Measurements from ENCODE around the gene ZNF609.
"Not testable (repeated sequence)": the region's sequence is repeated elsewhere in the genome, so short reads cannot be mapped to it uniquely, and the experiment has no call there.

ZNF609 gene

DNA sequence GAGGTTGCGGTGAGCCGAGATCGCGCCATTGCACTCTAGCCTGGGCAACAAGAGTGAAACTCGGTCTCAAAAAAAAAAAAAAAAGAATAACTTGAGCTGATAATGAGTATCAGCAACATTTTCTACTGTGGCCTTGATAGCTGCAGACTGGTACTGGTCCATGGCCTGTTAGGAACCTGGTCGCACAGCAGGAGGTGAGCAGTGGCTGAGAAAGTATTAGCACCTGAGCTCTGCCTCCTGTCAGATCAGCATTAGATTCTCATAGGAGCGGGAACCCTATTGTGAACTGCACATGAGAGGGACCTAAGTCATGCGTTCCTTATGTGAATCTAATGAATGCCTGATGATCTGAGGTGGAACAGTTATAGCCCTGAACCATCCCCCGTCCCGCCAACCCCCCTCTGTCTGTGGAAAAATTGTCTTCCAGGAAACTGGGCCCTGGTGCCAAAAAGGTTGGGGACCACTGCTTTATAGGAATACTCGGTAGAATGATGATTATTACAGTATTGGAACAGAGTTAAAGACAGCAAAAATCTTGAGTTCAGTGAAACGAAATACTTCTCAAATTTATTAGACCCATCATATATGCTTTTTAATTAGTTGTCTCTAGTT is 126.0 kb downstream of the ZNF609 start:
- no peak for DNase-seq (ENCODE audit: low read depth in 2 of 2)

DNA sequence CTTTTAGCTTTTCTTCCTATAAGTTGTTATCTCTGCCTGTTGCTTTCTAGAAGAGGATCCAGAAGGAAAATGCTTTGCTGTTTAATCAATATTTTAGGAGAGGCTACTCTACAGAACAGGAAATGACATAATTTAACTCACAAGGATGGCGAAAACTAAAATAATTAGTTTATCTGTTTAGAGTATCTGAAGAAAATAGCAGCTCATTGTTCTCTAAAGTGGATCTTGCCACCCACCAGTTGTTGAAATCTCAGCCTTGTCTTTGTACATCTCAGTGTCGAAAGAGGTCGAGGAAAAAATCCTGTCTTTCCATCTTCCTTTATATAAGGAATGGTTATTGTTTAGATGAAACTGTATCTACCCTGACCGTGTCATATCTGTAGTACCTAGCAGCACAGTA is 126.6 kb downstream of the ZNF609 start:
- no peak for DNase-seq (ENCODE audit: low read depth in 2 of 2)

DNA sequence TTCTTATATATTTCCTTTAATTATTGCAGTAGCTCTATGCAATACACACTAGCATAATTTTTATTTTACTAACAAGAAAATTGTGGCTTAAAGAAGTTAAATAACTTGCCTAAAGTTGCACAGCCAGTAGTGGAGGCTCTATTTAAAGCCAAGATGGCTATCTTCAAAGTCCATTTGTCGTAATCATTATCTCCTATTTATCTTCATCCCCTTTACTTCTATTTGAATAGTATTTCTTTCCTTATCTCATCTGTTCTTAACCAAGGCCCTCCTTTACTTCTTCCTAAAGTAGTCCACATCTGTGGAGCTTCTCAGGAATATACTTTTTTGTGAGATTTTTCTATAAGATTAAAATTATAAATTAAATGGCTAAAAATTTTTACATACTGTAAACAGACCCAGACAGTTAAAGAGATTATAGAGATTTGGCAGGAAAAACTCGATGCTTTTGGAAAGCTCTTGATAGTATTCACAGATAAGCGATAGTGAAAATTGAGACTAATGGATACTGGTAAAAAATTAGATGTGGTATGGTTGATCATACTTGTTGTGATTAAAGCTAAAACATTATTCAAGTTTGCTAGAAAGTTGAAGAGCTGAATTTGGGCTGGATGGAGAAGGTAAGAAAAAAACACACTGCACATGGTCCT is 129.2 kb downstream of the ZNF609 start:
- no peak for DNase-seq (ENCODE audit: low read depth in 2 of 2)

DNA sequence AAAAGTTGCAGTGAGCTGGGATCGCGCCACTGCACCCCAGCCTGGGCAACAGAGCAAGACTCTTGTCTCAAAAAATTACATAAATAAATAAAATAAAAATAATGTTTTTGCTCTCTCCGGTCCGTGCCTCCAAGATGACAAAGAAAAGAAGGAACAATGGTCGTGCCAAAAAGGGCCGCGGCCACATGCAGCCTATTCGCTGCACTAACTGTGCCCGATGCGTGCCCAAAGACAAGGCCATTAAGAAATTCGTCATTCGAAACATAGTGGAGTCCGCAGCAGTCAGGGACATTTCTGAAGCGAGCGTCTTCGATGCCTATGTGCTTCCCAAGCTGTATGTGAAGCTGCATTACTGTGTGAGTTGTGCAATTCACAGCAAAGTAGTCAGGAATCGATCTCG is 132.5 kb downstream of the ZNF609 start:
- not testable (repeated sequence) for DNase-seq (ENCODE audit: low read depth in 2 of 2)

DNA sequence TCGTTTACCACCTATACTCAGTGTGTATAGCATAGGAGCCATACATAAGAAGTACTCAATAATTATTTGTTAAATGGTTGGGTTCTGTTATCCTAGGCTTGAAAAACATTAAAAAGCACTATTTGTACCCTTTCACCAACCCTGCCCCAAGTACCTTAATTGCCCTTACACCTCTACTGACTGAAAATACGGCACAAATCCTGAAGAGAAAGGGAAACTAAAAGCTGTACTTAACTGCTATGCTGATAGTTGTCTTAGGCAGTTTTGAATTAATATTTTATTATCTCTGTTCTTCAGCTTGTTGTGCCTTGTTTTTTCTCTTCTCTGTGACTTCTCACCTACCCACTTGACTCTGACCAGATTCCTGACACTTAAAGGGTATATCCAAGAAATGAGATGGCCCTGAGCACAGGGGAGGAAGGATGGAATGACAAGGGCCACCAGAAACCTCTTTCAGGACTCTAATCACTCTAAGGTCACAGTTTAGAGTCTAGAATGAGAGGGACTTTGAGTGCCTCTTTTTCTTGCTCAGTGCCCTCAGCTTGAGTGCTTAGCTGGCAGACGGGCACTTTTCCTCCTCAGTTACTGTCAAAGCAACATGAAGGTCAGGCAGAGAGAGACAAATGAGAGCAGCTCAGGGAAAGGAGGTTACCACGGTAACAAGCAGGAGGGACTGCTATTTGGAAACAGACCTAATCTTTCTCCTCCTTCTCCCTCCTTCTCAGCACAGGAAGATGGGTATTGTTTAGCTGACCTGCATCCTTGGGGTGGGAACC is 136.5 kb downstream of the ZNF609 start:
- DNase-seq (ENCODE audit: low read depth in 2 of 2) = no peak

DNA sequence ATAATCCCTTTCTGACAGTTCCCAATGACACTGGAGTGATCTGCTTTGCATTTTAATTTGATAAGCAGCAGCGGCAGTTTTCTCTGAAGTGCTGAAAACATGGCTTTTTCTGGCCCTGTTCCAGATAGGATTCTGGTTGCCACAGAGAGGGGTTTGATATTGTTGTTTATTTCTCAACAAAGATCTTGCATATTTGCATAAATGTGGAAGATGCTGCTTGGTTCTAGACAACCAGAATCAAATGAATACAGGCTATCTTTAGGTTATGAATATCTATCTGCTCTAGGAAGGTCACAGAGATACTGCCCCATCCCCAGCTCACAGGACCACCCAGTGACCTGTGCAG is 137.1 kb downstream of the ZNF609 start:
- no peak for DNase-seq (ENCODE audit: low read depth in 2 of 2)

DNA sequence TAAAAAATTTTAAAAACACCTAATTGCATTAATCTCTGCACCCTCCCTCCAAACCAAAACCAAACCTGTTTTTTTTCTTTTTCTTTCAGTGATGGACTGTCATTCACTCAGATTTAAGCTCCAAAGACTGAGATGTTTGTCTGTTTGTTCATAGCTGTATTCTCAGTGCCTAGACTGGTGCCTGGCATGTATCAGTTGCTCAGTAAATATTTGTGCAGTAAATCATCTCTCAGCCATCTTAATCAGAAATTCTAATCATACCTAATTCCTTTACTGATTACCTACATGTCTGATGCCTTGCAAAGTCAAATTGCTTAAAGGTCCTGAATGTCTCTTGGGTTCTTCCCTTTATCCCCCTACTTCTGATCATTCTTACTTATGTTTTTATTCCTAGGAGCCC is 138.8 kb downstream of the ZNF609 start:
- no peak for DNase-seq (ENCODE audit: low read depth in 2 of 2)

DNA sequence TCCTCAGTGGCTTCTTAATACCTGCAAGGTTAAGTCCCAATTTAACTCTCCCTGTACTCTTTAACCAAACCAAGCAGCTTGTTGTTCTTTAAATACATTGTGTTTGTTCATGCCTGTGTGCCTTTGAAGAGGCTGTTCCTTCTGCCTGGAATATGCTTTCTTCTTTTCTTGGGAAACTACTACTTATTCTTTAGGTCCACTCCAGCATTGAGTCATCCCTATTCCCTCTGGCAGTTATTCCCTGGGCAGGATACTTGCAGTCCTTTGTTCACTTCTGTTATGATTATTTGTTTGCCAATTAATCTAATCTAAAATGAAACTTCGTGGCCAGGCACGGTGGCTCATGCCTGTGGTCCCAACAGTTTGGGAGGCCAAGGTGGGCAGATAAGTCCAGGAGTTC is 139.3 kb downstream of the ZNF609 start:
- no peak for DNase-seq (ENCODE audit: low read depth in 2 of 2)

DNA sequence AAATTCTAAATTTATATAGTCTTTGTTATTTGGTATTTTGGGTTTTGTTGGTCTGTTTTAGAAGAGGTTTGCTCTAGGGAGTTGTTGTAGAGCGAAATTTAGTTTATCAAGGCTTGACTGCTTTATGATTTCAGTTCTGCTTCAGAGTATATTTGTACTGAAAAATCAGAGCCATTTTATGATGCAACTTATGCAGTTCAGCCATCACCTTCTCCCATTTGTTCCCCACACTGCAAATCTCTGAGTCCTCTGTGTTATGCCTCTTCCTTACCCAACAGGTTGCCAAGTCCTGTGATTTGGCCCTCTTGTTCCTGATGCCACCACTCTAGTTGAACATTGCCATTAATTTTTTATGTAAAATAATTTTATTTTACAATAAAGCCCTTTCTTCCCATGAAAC is 140.4 kb downstream of the ZNF609 start:
- DNase-seq (ENCODE audit: low read depth in 2 of 2) = no peak

DNA sequence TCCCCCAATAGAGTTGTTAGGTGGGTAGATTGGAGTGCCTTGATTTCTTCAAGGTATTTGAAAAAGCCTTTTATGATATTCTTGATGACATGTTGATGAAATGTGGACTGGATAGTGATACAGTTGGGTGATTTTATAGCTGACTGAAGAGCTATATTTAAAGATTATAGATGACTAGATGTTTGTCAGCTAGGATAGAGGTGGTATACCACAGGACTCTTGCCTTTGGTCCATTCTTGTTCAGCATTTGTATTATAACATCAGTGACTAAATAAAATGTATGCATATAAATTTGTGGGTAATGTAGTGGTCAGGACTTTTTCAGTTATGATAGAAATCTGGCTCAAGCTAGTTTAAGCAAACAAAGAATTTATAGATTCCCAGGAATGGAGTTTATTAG is 143.9 kb downstream of the ZNF609 start:
- no peak for DNase-seq (ENCODE audit: low read depth in 2 of 2)

DNA sequence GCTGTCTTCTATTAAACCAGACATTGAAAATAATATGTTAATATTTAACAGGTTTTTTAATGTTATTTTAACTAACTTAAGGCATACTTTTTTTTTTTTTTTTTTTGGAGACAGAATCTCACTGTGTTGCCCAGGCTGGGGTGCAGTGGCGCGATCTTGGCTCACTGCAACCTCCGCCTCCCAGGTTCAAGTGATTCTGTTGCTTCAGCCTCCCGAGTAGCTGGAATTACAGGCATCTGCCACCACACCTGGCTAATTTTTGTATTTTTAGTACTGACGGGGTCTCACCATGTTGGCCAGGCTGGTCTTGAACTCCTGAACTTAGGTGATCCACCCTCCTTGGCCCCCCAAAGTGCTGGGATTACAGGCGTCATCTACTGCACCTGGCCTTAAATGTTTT is 147.0 kb downstream of the ZNF609 start:
- not testable (repeated sequence) for DNase-seq (ENCODE audit: low read depth in 2 of 2)

DNA sequence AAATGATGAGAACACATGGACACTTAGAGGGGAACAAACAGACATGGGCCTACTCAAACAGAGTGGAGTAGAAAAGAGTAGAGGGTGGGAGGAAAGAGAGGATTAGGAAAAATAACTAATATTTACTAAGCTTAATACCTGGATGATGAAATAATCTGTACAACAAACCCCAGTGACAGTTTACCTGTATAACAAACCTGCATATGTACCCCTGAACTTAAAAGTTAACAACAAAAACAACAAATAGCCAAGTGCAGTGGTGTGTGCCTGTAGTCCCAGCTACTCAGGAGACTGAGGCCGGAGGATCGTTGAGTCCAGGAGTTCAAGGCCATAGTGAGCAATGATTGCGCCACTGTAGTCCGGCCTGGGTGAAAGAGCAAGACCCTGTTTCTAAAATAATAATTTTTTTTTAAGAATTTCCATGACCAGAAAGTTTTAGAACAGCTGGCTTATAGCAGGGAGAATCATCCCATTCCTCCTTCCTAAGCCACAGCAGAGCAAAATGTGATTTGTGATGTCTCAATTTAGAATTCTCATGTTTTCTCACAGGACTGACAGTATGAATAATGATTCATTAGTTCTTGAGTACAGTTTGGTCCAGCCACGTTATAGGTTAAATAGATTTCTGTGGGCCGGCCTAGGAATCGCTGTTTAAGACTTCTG is 150.0 kb downstream of the ZNF609 start:
- DNase-seq (ENCODE audit: low read depth in 2 of 2) = no peak

DNA sequence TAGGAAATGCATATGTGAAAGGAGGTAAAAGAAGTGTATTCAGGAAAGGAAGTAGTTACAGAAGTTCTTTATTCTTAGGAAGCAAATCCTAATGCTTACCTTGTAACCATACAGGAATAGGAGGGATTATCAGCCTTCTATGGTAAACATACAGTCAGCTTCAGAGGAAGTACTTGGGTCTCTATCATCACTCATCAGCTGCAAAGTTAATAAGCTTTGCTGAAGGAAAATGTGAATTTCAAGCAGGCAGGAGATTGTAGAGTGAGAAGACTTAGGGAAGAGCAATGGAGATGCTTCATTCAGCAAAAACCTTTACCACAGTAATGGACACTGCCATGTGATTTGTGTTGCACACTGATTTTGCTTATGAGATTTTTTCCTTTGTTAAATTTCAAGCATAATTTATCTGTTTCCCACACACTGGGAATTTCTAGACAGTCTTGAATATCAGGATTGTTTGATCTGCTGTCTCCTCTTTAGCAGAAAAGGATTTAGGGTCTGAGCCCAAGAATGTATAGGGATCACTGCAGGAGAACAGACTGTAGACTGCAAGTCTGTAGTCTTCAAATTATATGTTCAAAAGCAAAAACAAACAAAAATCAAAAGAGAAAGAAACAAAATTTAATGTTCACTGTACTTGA is 150.8 kb downstream of the ZNF609 start:
- no peak for DNase-seq (ENCODE audit: low read depth in 2 of 2)

DNA sequence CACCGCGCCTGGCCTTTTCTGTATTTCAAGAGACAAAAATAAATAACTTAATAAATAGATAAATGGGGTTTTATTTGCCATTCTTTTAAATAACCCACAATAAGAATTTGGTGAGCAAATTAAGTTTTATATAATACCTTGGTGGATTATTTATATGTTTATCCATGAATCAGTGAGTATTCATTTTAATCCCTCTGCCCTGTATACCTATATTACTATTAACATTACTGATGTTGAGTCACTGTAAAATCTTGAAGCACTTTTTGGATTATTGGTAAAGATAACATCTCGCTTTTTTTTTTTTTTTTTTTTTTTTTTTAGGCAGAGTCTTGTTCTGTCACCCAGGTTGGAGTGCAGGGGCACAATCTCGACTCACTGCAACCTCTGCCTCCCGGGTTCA is 154.1 kb downstream of the ZNF609 start:
- DNase-seq (ENCODE audit: low read depth in 2 of 2) = no peak

DNA sequence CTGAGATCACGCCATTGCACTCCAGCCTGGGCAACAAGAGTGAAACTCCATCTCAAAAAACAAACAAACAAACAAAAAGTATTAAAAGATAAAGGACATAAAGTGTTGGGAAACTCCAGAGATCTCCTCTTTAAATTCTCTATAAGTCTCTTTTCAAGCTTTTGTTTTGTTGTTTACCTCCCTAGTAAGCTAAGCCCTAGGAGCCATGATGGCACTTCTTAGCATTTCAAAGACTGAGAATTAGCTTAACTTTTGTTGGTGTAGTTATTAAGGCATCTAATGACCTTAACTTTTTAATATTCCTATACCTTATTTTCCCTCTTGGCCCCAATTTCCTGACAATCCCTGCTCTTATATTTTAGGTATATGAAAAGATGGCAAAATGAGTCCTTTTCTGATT is 157.3 kb downstream of the ZNF609 start:
- DNase-seq (ENCODE audit: low read depth in 2 of 2) = no peak

DNA sequence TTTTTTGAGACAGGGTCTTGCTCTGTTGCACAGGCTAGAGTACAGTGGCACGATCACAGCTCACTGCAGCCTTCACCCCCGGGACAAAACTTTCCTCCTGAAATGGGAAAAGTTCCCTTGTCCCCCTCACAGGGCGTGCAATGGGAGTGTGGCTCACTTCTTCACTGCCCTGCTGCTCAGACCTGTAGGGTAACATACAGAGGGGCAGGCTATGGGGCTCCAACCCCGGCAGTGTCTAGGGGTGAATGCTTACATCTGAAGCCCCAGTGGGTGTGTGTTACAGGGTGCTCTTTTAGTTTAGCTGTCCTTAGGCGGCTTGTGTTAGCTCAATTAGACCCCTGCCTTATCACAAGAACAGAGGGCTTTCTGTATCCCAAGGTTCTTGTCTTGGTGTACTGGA is 157.8 kb downstream of the ZNF609 start:
- DNase-seq (ENCODE audit: low read depth in 2 of 2) = no peak

DNA sequence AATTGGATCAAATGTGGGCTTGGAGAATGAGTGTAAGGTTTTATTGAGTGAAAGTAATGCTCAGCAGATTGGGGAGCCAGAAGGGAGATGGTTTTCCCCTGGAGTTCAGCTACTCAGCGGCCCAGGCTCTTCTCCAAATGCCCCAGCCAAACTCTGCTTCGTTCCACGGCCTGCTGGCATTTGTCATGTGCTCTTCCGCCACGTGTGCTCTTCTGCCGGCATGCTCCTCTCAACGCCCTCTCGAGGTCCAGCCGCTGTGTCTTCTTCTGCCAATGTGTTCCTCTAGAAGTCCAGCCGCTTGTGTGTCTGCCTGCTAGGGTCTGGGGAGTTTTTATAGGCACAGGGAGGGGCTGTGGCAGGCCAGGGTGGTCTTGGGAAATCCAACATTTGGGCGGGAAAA is 158.2 kb downstream of the ZNF609 start:
- no peak for DNase-seq (ENCODE audit: low read depth in 2 of 2)

DNA sequence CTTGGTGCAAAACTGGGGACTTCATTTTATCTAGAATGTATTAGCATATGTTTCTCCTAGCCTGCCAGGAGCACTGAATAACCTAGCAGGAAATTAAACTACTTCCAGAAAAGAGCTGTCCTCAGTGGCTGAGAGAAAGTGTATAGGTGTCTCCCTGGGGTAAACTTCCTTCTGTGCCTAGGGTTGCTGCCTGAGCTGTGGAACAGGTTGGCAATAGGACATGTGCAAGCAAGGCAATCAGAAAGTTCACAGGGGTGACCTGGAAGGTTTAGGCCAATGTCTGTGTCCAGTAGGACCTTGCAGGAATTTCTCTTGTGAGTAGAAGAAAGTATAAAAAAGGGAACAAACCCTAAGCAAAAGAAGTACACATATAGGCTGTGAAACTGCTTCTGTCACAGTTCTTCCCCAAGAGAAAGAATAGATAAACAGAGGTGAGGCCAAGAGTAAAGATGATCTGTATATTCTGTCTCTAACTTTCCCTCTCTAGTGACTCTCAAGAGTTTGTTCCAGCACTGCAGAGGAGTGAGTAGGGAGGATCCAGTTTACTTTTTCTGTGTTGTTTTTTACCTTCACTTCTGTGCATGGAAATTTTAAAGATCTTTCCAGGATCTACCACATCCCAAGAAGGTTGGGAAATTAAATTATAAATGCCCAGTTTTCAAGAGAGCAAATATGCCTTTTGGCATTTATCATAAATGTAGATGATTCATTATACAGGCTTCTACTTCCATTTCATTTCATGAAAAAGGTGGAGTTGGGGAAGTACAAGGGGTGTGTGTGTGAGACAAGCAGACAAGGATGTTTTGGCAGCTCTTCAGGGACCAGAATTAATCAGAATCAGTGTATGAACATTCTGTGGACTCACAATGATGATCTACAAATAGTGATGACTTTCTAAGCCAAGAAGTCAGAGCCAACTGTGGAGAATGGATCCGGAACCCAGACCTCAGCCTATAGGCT is 159.8 kb downstream of the ZNF609 start:
- DNase-seq (ENCODE audit: low read depth in 2 of 2) = no peak

DNA sequence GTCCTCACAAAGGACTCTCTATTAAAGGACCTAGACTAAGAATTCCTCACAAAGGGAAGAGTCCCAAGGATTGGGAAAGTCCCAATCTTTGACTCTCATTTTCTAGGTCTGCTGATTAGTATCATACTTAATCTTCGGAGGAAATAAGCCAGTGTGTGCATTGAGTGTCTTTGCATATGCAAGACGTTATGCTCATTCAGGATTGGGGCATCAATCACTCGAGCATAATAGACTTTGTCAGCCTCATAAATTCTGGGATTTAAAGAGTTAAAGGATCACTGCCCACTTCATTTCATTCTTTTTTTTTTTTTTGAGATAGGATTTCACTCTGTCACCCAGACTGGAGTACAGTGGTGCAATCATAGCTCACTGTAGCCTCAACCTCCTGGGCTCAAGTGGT is 160.7 kb downstream of the ZNF609 start:
- DNase-seq (ENCODE audit: low read depth in 2 of 2) = no peak

DNA sequence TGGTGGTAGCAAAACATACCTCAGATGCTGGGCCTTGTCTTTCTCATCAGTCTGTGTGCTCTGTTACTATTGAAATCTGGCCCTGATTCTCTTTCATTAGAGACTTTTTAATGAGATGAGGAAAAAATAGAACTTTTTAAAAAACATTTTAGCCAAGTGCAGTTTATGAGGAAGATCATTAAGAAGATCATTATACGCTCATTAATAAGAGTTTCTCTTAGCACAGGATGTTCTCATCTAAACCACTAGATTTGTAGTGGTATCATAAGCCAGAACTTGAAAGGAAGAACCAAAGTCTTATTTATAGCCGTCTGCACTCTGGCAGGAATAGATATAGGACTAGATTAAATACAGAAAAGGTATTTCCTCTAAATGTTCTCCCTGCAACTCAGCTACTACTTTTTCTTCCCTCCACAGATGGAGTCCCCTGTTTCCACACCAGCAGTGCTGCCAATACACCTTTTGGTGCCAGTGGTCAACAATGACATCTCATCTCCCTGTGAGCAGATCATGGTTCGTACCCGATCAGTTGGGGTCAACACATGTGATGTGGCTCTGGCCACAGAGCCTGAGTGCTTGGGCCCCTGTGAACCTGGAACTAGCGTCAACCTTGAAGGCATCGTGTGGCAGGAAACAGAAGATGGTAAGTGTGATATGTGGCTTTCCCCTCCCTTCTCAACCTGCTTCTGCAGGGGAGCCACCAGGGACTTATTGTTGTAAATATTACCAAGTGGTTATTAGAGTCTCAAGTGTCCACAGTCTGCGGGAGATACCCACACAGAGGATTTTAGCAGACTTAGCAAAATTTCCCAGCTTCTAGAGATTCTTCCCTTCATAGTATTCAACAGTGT is 162.3 kb downstream of the ZNF609 start:
- no peak for DNase-seq (ENCODE audit: low read depth in 2 of 2)
